NOMO-1 treated with dmso at 0.1 percent for 144 hours (cell line): ENCODE data around the gene SLC35E1.

Experiments
- DNase-seq: peaks from one replicate; lab custom pipeline; 2025; ENCODE audit not compliant: unreplicated experiment; lab: John Stamatoyannopoulos, UW

Gene SLC35E1

DNA sequence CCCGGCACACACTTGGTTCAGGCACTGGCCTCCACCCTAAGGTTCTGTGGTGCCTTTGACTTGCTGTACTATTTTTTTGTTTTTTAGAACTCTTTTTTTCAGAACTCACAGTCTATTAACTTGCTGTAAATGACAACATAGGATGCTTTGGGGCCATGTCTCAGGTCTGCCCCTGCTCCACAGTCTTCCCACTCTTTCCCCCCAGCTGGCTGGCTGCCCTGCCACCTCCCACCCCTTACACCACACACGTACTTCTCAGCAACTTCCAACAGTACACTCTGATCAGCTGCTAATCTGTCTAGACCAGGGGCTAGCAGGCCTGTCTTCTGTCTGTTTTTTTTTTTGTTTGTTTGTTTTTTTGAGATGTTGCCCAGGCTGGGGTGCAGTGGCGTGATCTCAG is 67.9 kb downstream of the SLC35E1 start:
- no peak for DNase-seq
